GM20000 (cell line): ENCODE data around the gene ADCY2.

Experiments
- DNase-seq: peaks from one replicate; pipeline ENCODE4 v3.0.0; 2012; ENCODE audit warnings: low spot score
- TF ChIP-seq, protein P1 (sequence below): IDR thresholded peaks from 2 replicates; pipeline ENCODE4 v1.5.1; 2012; ENCODE audit warnings: mild to moderate bottlenecking, control low read depth; ENCODE audit errors: extremely low read depth, missing control alignments

The ADCY2 gene

GRCh38 chr5:7628248-7628647, 232.3 kb downstream of the ADCY2 start:
- TF ChIP-seq, protein P1, sequence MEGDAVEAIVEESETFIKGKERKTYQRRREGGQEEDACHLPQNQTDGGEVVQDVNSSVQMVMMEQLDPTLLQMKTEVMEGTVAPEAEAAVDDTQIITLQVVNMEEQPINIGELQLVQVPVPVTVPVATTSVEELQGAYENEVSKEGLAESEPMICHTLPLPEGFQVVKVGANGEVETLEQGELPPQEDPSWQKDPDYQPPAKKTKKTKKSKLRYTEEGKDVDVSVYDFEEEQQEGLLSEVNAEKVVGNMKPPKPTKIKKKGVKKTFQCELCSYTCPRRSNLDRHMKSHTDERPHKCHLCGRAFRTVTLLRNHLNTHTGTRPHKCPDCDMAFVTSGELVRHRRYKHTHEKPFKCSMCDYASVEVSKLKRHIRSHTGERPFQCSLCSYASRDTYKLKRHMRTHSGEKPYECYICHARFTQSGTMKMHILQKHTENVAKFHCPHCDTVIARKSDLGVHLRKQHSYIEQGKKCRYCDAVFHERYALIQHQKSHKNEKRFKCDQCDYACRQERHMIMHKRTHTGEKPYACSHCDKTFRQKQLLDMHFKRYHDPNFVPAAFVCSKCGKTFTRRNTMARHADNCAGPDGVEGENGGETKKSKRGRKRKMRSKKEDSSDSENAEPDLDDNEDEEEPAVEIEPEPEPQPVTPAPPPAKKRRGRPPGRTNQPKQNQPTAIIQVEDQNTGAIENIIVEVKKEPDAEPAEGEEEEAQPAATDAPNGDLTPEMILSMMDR: no peak
- no peak for DNase-seq

- TF ChIP-seq, protein P1: no peak
- no peak for DNase-seq
Observed at GRCh38 chr5:7628820-7629219, 232.9 kb downstream of the ADCY2 start.

- TF ChIP-seq, protein P1: no peak
- DNase-seq: no peak
Observed at GRCh38 chr5:7629561-7629960, 233.6 kb downstream of the ADCY2 start.

DNA sequence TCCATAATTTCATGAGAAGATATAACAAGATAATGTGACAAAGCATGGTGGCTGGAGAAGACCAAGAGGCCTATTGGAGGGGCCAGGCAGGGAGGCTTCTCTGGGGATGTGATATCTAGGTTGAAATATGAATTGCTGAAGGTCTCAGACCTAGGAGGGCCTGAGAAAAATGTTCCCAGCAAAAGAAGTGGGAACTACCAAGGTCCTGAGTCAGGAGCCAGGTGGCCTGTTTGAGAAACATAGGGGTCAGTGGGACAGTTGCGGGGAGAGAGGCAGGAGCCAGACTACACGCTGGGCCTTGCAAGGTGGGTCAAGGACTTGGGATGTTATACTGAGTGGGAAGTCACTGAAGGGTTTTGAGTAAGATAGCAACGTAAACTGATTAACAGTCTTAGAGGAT, 238.9 kb downstream of the ADCY2 start:
- TF ChIP-seq, protein P1: no peak
- DNase-seq: no peak

- no peak for DNase-seq
- TF ChIP-seq, protein P1: no peak
Observed at GRCh38 chr5:7638456-7638855, 242.5 kb downstream of the ADCY2 start.

DNA sequence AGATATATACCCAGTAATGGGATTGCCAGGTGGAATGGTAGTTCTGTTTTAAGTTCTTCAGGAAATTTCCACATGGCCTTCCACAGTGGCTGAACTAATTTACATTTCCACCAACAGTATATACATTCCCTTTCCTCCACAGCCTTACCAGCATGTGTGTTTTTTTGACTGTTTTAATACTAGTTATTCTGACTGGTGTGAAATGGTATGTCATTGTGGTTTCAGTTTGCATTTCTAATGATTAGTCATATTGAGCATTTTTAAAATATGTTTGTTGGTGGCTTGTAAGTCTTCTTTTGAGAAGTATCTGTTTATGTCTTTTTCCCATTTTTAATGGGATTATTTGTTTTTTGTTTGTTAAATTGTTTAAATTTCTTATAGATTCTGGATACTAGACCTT, 246.1 kb downstream of the ADCY2 start:
- TF ChIP-seq, protein P1: no peak
- no peak for DNase-seq

- TF ChIP-seq, protein P1: no peak
- DNase-seq: no peak
Observed at GRCh38 chr5:7644723-7645122, 248.8 kb downstream of the ADCY2 start.
